Measurements from ENCODE around the gene LATS2. TPM values are rescaled to one million over a fixed set of nuclear protein-coding genes. Genes with fewer than 3 reads are reported as not detected.
A peak's percentile ranks its signal among the peaks of the same experiment; 100 is the strongest.

LATS2 gene
- total RNA-seq, 3 donors from 2014 or later (not counting 1 experiment from before 2014, with no cell fraction given), result 28.8 to 34.8 (median 29.0) TPM

- WGBS (ENCODE audit: insufficient coverage), result 83% methylated on average over 2 of the region's 2 CpGs
- H3K36me3 Mint-ChIP-seq, result no peaks in the 10 kb centered on the region
- Histone ChIP-seq H3K4me1 (ENCODE audit: control insufficient read depth, insufficient read depth, low read length) (peaks cover 7% of the 10 kb centered on the region), H3K9me3 (ENCODE audit: control insufficient read depth, insufficient read depth, low read length) (no peaks in the 10 kb centered on the region), H3K27ac (ENCODE audit: low read length) (no peak overlapping the region), H3K4me3 (ENCODE audit: low read length) (no peak overlapping the region), H3K27me3 (ENCODE audit: control insufficient read depth, insufficient read depth, low read length) (no peaks in the 10 kb centered on the region), H3K36me3 (ENCODE audit: control insufficient read depth, insufficient read depth, low read length) (no peaks in the 10 kb centered on the region)
- ATAC-seq (no peak), DNase-seq (no peak)
- TF ChIP-seq CTCF (IDR thresholded peaks at IDR 0.05), result no peak
- H3K27ac Mint-ChIP-seq, result no peak overlapping the region
- H3K4me3 Mint-ChIP-seq, result no peak overlapping the region
- peaks cover 7 to 16% of the 10 kb centered on the region in 2 donors for H3K4me1 Mint-ChIP-seq
- no peaks in the 10 kb centered on the region for H3K27me3 Mint-ChIP-seq (ENCODE audit: low read depth in 2 of 2)
- intact Hi-C loops (cut with micrococcal nuclease), result no loop called here
- no peaks in the 10 kb centered on the region for H3K9me3 Mint-ChIP-seq
Measured at GRCh38 chr13:21065686-21066085, 4.3 kb upstream of the LATS2 start.

GRCh38 chr13:21063031-21063430 is 1.6 kb upstream of the LATS2 start:
- WGBS (ENCODE audit: insufficient coverage), result 95% methylated on average over 2 of the region's 2 CpGs
- Mint-ChIP-seq H3K27me3 (ENCODE audit: low read depth in 2 of 2) (no peaks in the 10 kb centered on the region), H3K36me3 (no peaks in the 10 kb centered on the region), H3K9me3 (no peaks in the 10 kb centered on the region), H3K4me1 (peaks cover 7 to 16% of the 10 kb centered on the region in 2 donors), H3K4me3 (peak overlapping the region; percentile 63), H3K27ac (peak overlapping the region; percentile 83 to 89)
- no peak for DNase-seq
- no peaks in the 10 kb centered on the region for H3K36me3 ChIP-seq (ENCODE audit: control insufficient read depth, insufficient read depth, low read length)
- no peaks in the 10 kb centered on the region for H3K9me3 ChIP-seq (ENCODE audit: control insufficient read depth, insufficient read depth, low read length)
- no peak for TF ChIP-seq CTCF (IDR thresholded peaks at IDR 0.05)
- H3K4me1 ChIP-seq (ENCODE audit: control insufficient read depth, insufficient read depth, low read length), result peaks cover 19% of the 10 kb centered on the region
- no peak overlapping the region for H3K27ac ChIP-seq (ENCODE audit: low read length)
- H3K4me3 ChIP-seq (ENCODE audit: low read length), result no peak overlapping the region
- no peaks in the 10 kb centered on the region for H3K27me3 ChIP-seq (ENCODE audit: control insufficient read depth, insufficient read depth, low read length)
- intact Hi-C loops (cut with micrococcal nuclease), result no loop called here
- ATAC-seq, result no peak

GRCh38 chr13:21060338-21061028 is 903 bp downstream of the LATS2 start:
- Histone ChIP-seq H3K4me3 (ENCODE audit: low read length) (peak overlapping the region; percentile 33), H3K4me1 (ENCODE audit: control insufficient read depth, insufficient read depth, low read length) (peaks cover 19% of the 10 kb centered on the region), H3K36me3 (ENCODE audit: control insufficient read depth, insufficient read depth, low read length) (no peaks in the 10 kb centered on the region), H3K27me3 (ENCODE audit: control insufficient read depth, insufficient read depth, low read length) (no peaks in the 10 kb centered on the region), H3K9me3 (ENCODE audit: control insufficient read depth, insufficient read depth, low read length) (no peaks in the 10 kb centered on the region), H3K27ac (ENCODE audit: low read length) (no peak overlapping the region)
- intact Hi-C loops (cut with micrococcal nuclease), result loop anchor here (1.0 kb wide), 1 partner anchor 15 kb away; no protein-coding TSS in a partner anchor
- no peaks in the 10 kb centered on the region for H3K36me3 Mint-ChIP-seq
- H3K27ac Mint-ChIP-seq, result peak overlapping the region; percentile 36 to 42
- peak overlapping the region; percentile 81 for H3K4me3 Mint-ChIP-seq
- peaks cover 18 to 30% of the 10 kb centered on the region in 2 donors for H3K4me1 Mint-ChIP-seq
- H3K9me3 Mint-ChIP-seq, result no peaks in the 10 kb centered on the region
- WGBS (ENCODE audit: insufficient coverage), result 2% methylated on average over 100 of the region's 100 CpGs
- TF ChIP-seq CTCF (IDR thresholded peaks at IDR 0.05), result no peak
- peak; percentile 22 to 41 for DNase-seq
- peak; percentile 12 to 37 (median 27) for ATAC-seq
- H3K27me3 Mint-ChIP-seq (ENCODE audit: low read depth in 2 of 2), result no peaks in the 10 kb centered on the region
